SK-N-SH (cell line): ENCODE data around the gene SCAMP5. TPM values are rescaled to one million over a fixed set of nuclear protein-coding genes. Genes with fewer than 3 reads are reported as not detected.
A peak's percentile ranks its signal among the peaks of the same experiment; 100 is the strongest.

ENCODE experiments used
- CTCF ChIA-PET: fragments of 300-600, 350-600 bp; formaldehyde crosslinking; extraction: SDS; loops from one replicate; lab custom pipeline; 2021; lab: Yijun Ruan, JAX
- POLR2A ChIA-PET: fragments of 350-600 bp; sonication (Branson Sonifier 250); formaldehyde crosslinking; extraction: SDS; loops from one replicate; lab custom pipeline; 2020; ENCODE audit warnings: antibody characterized with exemption, inconsistent platforms; lab: Yijun Ruan, JAX
- DNase-seq: peaks from one replicate; pipeline ENCODE4 v3.0.0; 2012
- H2AFZ ChIP-seq: fragments of 200-600 bp; sonication (generic); 2 replicates; pipeline ENCODE4 v1.8.1; 2016; ENCODE audit warnings: antibody characterized with exemption, mild to moderate bottlenecking, low read depth
- H3F3A ChIP-seq: fragments of 200-600 bp; sonication (generic); replicated peaks from 2 replicates; pipeline ENCODE3; 2016; ENCODE audit warnings: antibody characterized with exemption, mild to moderate bottlenecking; ENCODE audit not compliant: insufficient read depth
- H3K27ac ChIP-seq, 2 experiments: fragments of 200-500 bp in 1 of 2; fragments of 200-600 bp in 1 of 2; sonication (Bioruptor generic) in 1 of 2; sonication (generic), shearing (Covaris generic) in 1 of 2; 2 replicates each; pipeline versions ENCODE4 v1.5.1 to v1.6.1; 2014 to 2016; ENCODE audit warnings: low read depth in 2 of 2, inconsistent platforms in 1 of 2, low read length in 1 of 2, mild to moderate bottlenecking in 1 of 2, mixed read lengths in 1 of 2
- H3K27me3 ChIP-seq: fragments of 200-600 bp; sonication (generic), shearing (Covaris generic); 2 replicates; pipeline ENCODE4 v1.6.1; 2016; ENCODE audit warnings: mixed run types; ENCODE audit not compliant: insufficient read depth
- H3K36me3 ChIP-seq, 2 experiments: fragments of 200-500 bp in 1 of 2; fragments of 200-600 bp in 1 of 2; sonication (Bioruptor generic) in 1 of 2; sonication (generic) in 1 of 2; replicated peaks in 1 of 2; 2 replicates each; pipeline versions ENCODE3 to v1.5.1; 2014 to 2016; ENCODE audit warnings: low read length in 1 of 2, mild to moderate bottlenecking in 1 of 2; ENCODE audit not compliant: insufficient read depth in 2 of 2, control insufficient read depth in 1 of 2
- H3K4me1 ChIP-seq, 2 experiments: fragments of 200-500 bp in 1 of 2; fragments of 200-600 bp in 1 of 2; sonication (Bioruptor generic) in 1 of 2; sonication (generic), shearing (Covaris generic) in 1 of 2; 2 replicates each; pipeline versions ENCODE4 v1.5.1 to v1.6.1; 2014 to 2016; ENCODE audit warnings: low read depth in 1 of 2, low read length in 1 of 2, mixed run types in 1 of 2; ENCODE audit not compliant: insufficient read depth in 2 of 2, control insufficient read depth in 1 of 2
- H3K4me2 ChIP-seq: fragments of 200-600 bp; sonication (generic), shearing (Covaris generic); 2 replicates; pipeline ENCODE4 v1.6.1; 2017; ENCODE audit warnings: mixed run types
- H3K4me3 ChIP-seq, 2 experiments: fragments of 200-500 bp in 1 of 2; fragments of 200-600 bp in 1 of 2; sonication (Bioruptor generic) in 1 of 2; sonication (generic), shearing (Covaris generic) in 1 of 2; 2 replicates each; pipeline versions ENCODE4 v1.5.1 to v1.8.1; 2014 to 2016; ENCODE audit warnings: low read depth in 2 of 2, inconsistent platforms in 1 of 2, low read length in 1 of 2, mild to moderate bottlenecking in 1 of 2, mixed read lengths in 1 of 2, moderate library complexity in 1 of 2
- H3K79me2 ChIP-seq: fragments of 200-600 bp; sonication (generic); 2 replicates; pipeline ENCODE4 v1.8.1; 2017; ENCODE audit warnings: mild to moderate bottlenecking; ENCODE audit not compliant: insufficient read depth
- H3K9ac ChIP-seq: fragments of 200-600 bp; sonication (generic); 2 replicates; pipeline ENCODE4 v1.6.1; 2017; ENCODE audit warnings: mixed run types
- H3K9me2 ChIP-seq: fragments of 200-600 bp; sonication (generic); 2 replicates; pipeline ENCODE4 v1.6.1; 2017; ENCODE audit warnings: mixed run types
- H3K9me3 ChIP-seq: fragments of 200-600 bp; sonication (generic); 2 replicates; pipeline ENCODE4 v1.6.1; 2017; ENCODE audit warnings: mixed run types, mild to moderate bottlenecking, moderate library complexity
- H4K20me1 ChIP-seq: fragments of 200-600 bp; sonication (generic); 2 replicates; pipeline ENCODE4 v1.6.1; 2017; ENCODE audit warnings: mild to moderate bottlenecking, mixed run types; ENCODE audit not compliant: insufficient read depth
- CTCF ChIP-seq: fragments of 200-600 bp; sonication (generic); IDR thresholded peaks from 2 replicates; pipeline ENCODE4 v1.6.1; 2017; ENCODE audit warnings: antibody characterized with exemption, mild to moderate bottlenecking, moderate library complexity
- FOSL2 ChIP-seq: IDR thresholded peaks from 2 replicates; pipeline ENCODE4 v1.4.0; 2012; ENCODE audit warnings: low read depth, mild to moderate bottlenecking, moderate library complexity, borderline replicate concordance
- FOXM1 ChIP-seq: IDR thresholded peaks from 2 replicates; pipeline ENCODE4 v1.4.0; 2012; ENCODE audit warnings: low read depth, mild to moderate bottlenecking
- GATA2 ChIP-seq: sonication (generic); formaldehyde crosslinking; IDR thresholded peaks from 2 replicates; pipeline ENCODE4 v1.5.0; 2020; ENCODE audit warnings: mild to moderate bottlenecking, missing genetic modification reagents
- MXI1 ChIP-seq: IDR thresholded peaks from 2 replicates; pipeline ENCODE4 v1.6.1; 2012; ENCODE audit warnings: mild to moderate bottlenecking, low read depth, low read length, improper control_type of control experiment
- NRF1 ChIP-seq: IDR thresholded peaks from 2 replicates; pipeline ENCODE4 v1.6.1; 2012; ENCODE audit warnings: low read depth, mild to moderate bottlenecking, low read length
- RAD21 ChIP-seq: IDR thresholded peaks from 2 replicates; pipeline ENCODE4 v1.6.1; 2012; ENCODE audit warnings: mild to moderate bottlenecking, low read length
- RFX5 ChIP-seq: IDR thresholded peaks from 2 replicates; pipeline ENCODE4 v1.6.1; 2012; ENCODE audit warnings: mild to moderate bottlenecking, improper control_type of control experiment, low read length
- TAF1 ChIP-seq: IDR thresholded peaks from 2 replicates; pipeline ENCODE4 v1.6.1; 2012; ENCODE audit warnings: low read depth, mild to moderate bottlenecking, low read length, moderate library complexity, borderline replicate concordance
- USF1 ChIP-seq: IDR thresholded peaks from 2 replicates; pipeline ENCODE4 v1.4.0; 2012; ENCODE audit warnings: low read depth, borderline replicate concordance
- ZBTB33 ChIP-seq: IDR thresholded peaks from 2 replicates; pipeline ENCODE4 v1.4.0; 2012; ENCODE audit warnings: low read depth, borderline replicate concordance
- whole genome bisulfite sequencing: methylation state at CpG from one replicate; pipeline ENCODE4 v1.1.6; 2017; ENCODE audit warnings: low lambda C conversion rate; 5-methylcytosine and 5-hydroxymethylcytosine counted together
- polyA plus RNA-seq, 3 experiments: library from polyadenylated mRNA; depleted of rRNA; stranded (reverse); fragments of >200 nt; gene quantifications; 2 replicates each; pipeline ENCODE4 v1.2.3, GENCODE V29; 2012

SCAMP5 gene
- polyA plus RNA-seq, 1 of the 3 experiments (the other 2 are of a cell fraction): 27.9 TPM

- no peaks in the 10 kb centered on the region for H3K9me2 ChIP-seq
- H3K27ac ChIP-seq: peak overlapping the region in 1 of 2 experiments; percentile 90; a peak in 2 of 4 replicates
- H2AFZ ChIP-seq: peak overlapping the region; percentile 78; the same call in 1 of the 2 replicates
- WGBS: 11% methylated on average over 18 of the region's 42 CpGs
- H3K4me3 ChIP-seq: peak overlapping the region; percentile 67 to 84
- H3K9me3 ChIP-seq: no peaks in the 10 kb centered on the region
- no peaks in the 10 kb centered on the region for H4K20me1 ChIP-seq
- ChIA-PET CTCF (interaction anchor here (0.7 to 3.9 kb wide), 14 partner anchors 15 to 228 kb away, joined by 3 to 21 read pairs (median 9); partner anchors contain the start of genes PPCDC, RPP25 and ULK3), POLR2A (interaction anchor here (0.6 to 2.7 kb wide), 18 partner anchors 9 to 219 kb away, joined by 3 to 47 read pairs (median 4); partner anchors contain the start of genes COX5A, FAM219B, PPCDC and RPP25)
- peak overlapping the region; percentile 90 for H3K4me2 ChIP-seq
- H3F3A ChIP-seq: no peaks in the 10 kb centered on the region
- H3K4me1 ChIP-seq: peaks cover 0 to 17% of the 10 kb centered on the region in 2 experiments; a peak in 1 of 4 replicates
- H3K36me3 ChIP-seq: no peaks in the 10 kb centered on the region
- peak overlapping the region; percentile 70; the same call in 1 of the 2 replicates for H3K9ac ChIP-seq
- peak; percentile 89 for DNase-seq
- H3K27me3 ChIP-seq: no peaks in the 10 kb centered on the region
- TF ChIP-seq MXI1: peak; percentile 48
- TF ChIP-seq FOSL2: no peak
- no peaks in the 10 kb centered on the region for H3K79me2 ChIP-seq
Observed at GRCh38 chr15:74995779-74996765, 709 bp downstream of the SCAMP5 start.

GRCh38 chr15:74997141-74997540 lies 1.8 kb downstream of the SCAMP5 start:
- no peaks in the 10 kb centered on the region for H3K9me3 ChIP-seq

More at GRCh38 chr15:74997141-74997540, 1.8 kb downstream of the SCAMP5 start:
- H3K9me2 ChIP-seq: no peaks in the 10 kb centered on the region
- POLR2A ChIA-PET: interaction anchor here (2.7 kb wide), 1 partner anchor 41 kb away, joined by 47 read pairs; the partner anchor contains the start of gene RPP25
- no peak overlapping the region for H3K27ac ChIP-seq
- H2AFZ ChIP-seq: no peak overlapping the region
- H3K4me1 ChIP-seq: peaks cover 0 to 19% of the 10 kb centered on the region in 2 experiments; a peak in 1 of 4 replicates
- no peaks in the 10 kb centered on the region for H3K36me3 ChIP-seq
- no peaks in the 10 kb centered on the region for H4K20me1 ChIP-seq
- H3F3A ChIP-seq: no peaks in the 10 kb centered on the region
- no peak for TF ChIP-seq RAD21
- no peak for TF ChIP-seq NRF1
- no peak for TF ChIP-seq FOXM1
- no peak for TF ChIP-seq RFX5
- TF ChIP-seq GATA2 (CRISPR knock-in tag): no peak
- no peak for TF ChIP-seq TAF1
- TF ChIP-seq CTCF: no peak
- no peak for TF ChIP-seq ZBTB33
- TF ChIP-seq USF1: no peak
- TF ChIP-seq, all 33 proteins: peak for 0
- DNase-seq: no peak
- H3K9ac ChIP-seq: no peak overlapping the region
- H3K4me3 ChIP-seq: no peak overlapping the region; a peak in 1 of 4 replicates
- H3K4me2 ChIP-seq: no peak overlapping the region
- no peaks in the 10 kb centered on the region for H3K27me3 ChIP-seq
- no peaks in the 10 kb centered on the region for H3K79me2 ChIP-seq
- CTCF ChIA-PET: interaction anchor here (1.5 to 3.2 kb wide), 3 partner anchors 30 to 96 kb away, joined by 5 to 13 read pairs (median 10); no protein-coding TSS in a partner anchor
- 87% methylated on average over 4 of the region's 4 CpGs for WGBS
